NT2/D1 (cell line): ENCODE results near the gene ZBTB7B.

Experiments used
- SUZ12 ChIP-seq: IDR thresholded peaks from 2 replicates; pipeline ENCODE4 v1.6.1; 2011; ENCODE audit not compliant: insufficient read length, insufficient read depth; ENCODE audit errors: extremely low read depth
- YY1 ChIP-seq: IDR thresholded peaks from 2 replicates; pipeline ENCODE4 v1.6.1; 2011; ENCODE audit not compliant: insufficient read length, insufficient read depth
- ZNF274 ChIP-seq: IDR thresholded peaks from 2 replicates; pipeline ENCODE4 v1.6.1; 2011; ENCODE audit warnings: mild to moderate bottlenecking, low read depth, low read length

- TF ChIP-seq YY1 (no peak), ZNF274 (no peak), SUZ12 (no peak)
Measured at GRCh38 chr1:154994269-154994587, 8.4 kb upstream of the ZBTB7B start.
